ENCODE results near the gene CATSPER2. TPM values are rescaled to one million over a fixed set of nuclear protein-coding genes. Genes with fewer than 3 reads are reported as not detected.
"Not testable (repeated sequence)": the region's sequence is repeated elsewhere in the genome, so short reads cannot be mapped to it uniquely, and the experiment has no call there.

CATSPER2 gene
- total RNA-seq: 10 to 100 TPM in 1 of 4 donors, 1 to 10 TPM in 2, under 1 TPM in 1; 0.51 to 18.9 (median 3.3) TPM

DNA sequence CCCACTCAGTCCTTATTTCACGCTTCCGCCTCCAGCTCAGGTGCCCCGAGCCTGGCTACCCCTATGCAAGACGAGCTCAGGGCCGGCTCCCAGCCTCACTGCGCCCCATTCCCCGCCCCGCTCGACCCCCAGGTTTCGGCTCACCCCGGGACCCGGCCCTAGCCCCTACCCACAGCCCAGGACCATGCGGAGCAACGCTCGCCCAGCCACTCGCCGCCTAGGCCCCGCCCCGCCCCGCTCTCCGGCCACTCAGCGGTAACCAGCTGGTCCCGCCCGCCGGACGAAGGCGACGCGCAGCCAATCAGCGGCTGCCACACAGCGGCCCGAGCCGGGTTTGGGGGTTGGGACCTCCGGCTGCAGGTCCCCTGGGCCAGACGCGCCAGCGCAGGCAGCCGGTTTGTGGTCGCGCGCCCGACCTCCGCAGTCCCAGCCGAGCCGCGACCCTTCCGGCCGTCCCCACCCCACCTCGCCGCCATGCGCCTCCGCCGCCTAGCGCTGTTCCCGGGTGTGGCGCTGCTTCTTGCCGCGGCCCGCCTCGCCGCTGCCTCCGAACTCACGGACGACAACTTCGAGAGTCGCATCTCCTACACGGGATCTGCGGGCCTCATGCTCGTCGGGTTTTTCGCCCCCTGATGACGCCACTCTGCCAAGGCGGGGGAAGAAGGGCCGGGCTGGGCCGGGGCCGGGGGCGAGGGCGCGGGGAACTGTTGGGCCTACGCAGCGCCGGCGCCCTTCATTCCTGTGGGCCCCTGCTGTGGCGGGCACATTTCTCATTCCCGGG is at the start of gene CATSPER2:
TSS of gene CATSPER2 (minus strand) at position 196 of the 781 bp plus-strand sequence. CDS start 783 bp downstream, outside the sequence.
- Histone ChIP-seq H3K4me1 (no peaks in the 10 kb centered on the region), H3K27ac (no peak within 1 kb of the TSS), H3K27me3 (no peaks in the 10 kb centered on the region), H3K9me3 (no peaks in the 10 kb centered on the region), H3K4me3 (no peak within 1 kb of the TSS), H3K36me3 (no peaks in the 10 kb centered on the region)
- no peak for TF ChIP-seq POLR2A (IDR thresholded peaks at IDR 0.05)
- intact Hi-C loops (cut with DNase I; ENCODE audit: low total_unique reads): no loop called here
- DNase-seq: no peak

DNA sequence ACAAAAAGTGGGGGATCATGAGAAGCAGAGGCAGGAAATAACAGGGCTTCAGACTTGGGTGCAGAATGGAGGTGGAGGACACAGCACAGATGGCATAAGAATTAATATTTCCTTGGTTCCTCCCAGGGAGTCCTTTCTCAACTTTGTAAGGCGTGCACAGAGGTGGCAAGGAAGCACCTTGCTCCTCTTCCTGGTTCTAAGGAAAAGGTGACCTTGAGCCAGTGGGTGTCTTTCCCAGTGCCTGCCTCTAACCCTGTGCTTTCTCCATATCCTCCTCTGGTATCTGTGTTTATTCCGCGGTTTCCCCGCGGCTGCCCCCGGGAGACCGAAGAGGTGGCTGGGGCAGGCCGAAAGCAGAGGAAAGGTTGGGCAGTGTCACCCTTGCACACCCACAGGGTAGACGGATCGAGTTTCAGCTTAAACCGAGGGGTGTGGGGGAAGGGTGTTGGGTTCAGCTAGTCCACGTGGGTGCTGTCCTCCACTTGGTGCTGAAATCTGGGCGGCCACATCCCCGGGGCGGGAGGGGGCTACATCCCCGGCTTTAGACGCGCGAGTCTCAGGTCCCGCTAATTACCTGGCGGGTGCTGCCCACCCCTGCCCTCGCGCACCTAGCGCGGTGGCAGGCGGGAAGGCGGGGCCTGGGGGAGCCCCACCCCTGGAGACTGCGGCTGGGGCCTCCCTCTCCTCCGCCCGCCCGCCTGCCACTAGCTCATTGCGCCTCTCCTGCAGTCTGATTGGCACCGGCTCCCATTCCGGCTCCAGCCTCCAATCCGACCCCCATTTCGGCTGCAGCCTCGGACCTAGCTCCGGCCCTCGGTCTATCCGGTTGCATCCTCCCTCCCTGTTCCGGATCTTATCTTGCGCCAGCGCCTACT is 44.7 kb upstream of the CATSPER2 start, which contains the start of gene CKMT1A:
TSS of gene CKMT1A (plus strand) at position 712 of the 875 bp plus-strand sequence. CDS start 192 bp downstream, outside the sequence.
- H3K4me3 ChIP-seq; DNase-seq; H3K4me1 ChIP-seq; H3K36me3 ChIP-seq; H3K9me3 ChIP-seq; H3K27ac ChIP-seq; H3K27me3 ChIP-seq; intact Hi-C loops (cut with DNase I; ENCODE audit: low total_unique reads): not testable (repeated sequence)

GRCh38 chr15:43692679-43693078 is 44.0 kb upstream of the CATSPER2 start:
- H3K4me3 ChIP-seq; H3K27ac ChIP-seq; H3K9me3 ChIP-seq; DNase-seq; H3K36me3 ChIP-seq; H3K4me1 ChIP-seq; intact Hi-C loops (cut with DNase I; ENCODE audit: low total_unique reads); H3K27me3 ChIP-seq: not testable (repeated sequence)

DNA sequence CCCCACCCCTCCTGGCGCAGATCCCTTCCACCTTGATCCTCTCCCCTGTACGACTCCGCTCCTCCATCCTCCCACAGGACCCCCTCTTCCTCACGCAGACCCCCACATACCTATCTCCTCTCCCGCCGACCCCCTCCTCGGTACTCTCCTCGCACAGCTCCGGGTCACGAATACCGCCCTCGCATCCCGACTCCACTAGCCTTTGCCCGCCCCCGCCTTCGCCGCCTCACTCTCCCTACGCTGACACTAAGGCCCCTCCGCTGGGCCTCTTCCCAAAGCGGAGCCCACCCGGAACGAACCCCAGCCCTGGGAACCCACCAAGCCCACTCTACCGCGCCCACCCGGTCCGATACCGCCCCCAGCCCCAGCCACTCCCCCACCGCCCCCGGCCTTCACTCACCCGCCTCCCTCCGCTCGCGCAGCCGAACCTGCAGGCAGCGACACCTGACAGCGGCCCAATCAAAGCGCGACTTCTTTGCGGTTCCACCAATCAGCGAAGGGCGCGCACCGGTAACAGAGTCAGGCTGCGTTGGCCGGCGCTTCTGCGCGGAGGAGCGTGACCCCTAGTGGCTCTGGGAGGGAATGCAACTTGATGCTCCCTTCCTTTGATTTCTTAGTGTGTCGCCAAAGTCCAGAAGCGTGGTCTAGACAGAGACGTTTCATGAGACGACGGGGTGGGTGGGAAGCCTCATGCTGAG is 41.1 kb upstream of the CATSPER2 start:
- DNase-seq; H3K27ac ChIP-seq; H3K9me3 ChIP-seq; intact Hi-C loops (cut with DNase I; ENCODE audit: low total_unique reads); H3K4me3 ChIP-seq; H3K4me1 ChIP-seq; H3K36me3 ChIP-seq; H3K27me3 ChIP-seq: not testable (repeated sequence)

DNA sequence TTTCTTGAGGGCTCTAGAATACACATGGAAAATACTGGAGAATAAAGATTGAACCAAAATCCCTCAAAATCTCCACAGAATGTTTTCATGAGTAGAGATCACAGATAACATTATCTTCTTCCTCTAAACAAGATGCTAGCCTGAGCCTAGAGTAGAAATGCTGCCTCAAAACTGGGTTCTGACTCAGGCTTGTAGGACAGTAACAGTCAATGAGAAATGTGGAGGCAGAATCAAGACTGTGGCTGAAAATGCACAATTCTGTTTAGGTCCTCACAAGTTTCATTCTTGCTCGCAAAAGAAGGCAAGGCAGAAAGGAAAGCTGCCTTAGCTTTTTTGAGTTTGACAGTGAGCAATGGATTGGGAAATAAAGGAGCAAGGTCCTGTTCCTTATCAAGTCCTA is 25.5 kb upstream of the CATSPER2 start:
- DNase-seq; H3K27me3 ChIP-seq; intact Hi-C loops (cut with DNase I; ENCODE audit: low total_unique reads); H3K36me3 ChIP-seq; H3K4me3 ChIP-seq; H3K4me1 ChIP-seq; H3K9me3 ChIP-seq; H3K27ac ChIP-seq: not testable (repeated sequence)

DNA sequence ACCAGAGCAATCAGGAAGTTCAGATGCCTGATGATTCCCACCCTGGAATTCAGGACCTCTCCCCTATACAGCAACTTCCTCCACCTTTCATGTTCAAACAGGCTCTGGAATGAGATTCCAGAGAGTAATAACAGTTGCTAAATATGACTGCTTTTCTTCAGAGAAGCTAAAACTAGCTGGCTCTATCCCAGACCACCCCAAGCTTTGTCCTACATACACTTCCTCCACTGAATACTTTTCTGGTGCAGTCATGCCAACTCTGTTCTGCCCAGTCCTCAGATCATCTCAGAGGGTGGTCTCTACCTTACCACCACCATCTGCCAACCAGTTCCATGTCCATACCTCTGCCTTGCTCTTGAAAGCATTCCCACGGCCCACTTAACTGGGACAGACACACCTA is 17.5 kb upstream of the CATSPER2 start:
- intact Hi-C loops (cut with DNase I; ENCODE audit: low total_unique reads); DNase-seq; H3K36me3 ChIP-seq; H3K27me3 ChIP-seq; H3K27ac ChIP-seq; H3K4me1 ChIP-seq; H3K4me3 ChIP-seq; H3K9me3 ChIP-seq: not testable (repeated sequence)

DNA sequence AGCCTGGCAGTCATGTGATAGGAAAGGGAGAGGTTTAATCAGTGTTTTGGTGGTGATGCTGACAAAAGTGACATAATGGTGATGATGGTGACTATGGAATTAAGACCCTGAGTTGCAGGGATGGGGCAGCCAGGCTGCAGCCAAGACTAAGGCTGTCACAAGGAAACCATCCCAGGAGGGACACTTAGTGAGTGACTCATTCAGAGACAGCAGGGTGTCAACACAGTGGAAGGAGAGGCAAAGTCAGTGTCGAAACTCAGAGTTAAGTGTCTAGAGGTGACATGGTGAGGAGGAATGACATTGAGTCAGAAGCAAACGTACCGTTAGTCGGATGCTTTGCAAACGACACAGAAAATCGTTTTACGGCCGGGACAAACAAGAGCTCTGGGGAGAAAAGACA is 14.7 kb upstream of the CATSPER2 start:
- intact Hi-C loops (cut with DNase I; ENCODE audit: low total_unique reads); H3K36me3 ChIP-seq; H3K9me3 ChIP-seq; H3K27me3 ChIP-seq; DNase-seq; H3K27ac ChIP-seq; H3K4me1 ChIP-seq; H3K4me3 ChIP-seq: not testable (repeated sequence)

- H3K27me3 ChIP-seq; H3K4me1 ChIP-seq; DNase-seq; intact Hi-C loops (cut with DNase I; ENCODE audit: low total_unique reads); H3K27ac ChIP-seq; H3K36me3 ChIP-seq; H3K9me3 ChIP-seq; H3K4me3 ChIP-seq: not testable (repeated sequence)
Observed at GRCh38 chr15:43662293-43662692, 13.6 kb upstream of the CATSPER2 start.

DNA sequence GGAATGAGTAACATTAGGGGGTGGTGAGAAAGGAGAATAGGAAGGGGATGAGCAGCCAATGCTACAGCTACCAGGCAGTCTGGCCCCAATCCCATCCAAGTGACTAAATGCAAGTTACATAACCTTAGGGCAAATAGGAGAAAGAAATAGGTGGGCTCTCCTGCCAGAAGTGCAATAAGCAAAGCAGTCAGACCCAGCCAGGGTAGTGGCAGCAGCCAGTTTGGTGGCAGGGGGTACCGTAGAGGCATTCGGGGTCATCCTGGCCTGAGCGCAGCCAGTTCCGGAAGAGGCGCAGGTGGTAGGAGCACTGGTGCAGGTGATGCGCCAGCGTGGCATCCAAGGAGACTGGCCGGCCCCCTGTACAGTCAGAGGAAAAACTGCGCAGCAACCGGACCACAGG is 11.1 kb upstream of the CATSPER2 start:
- H3K36me3 ChIP-seq; intact Hi-C loops (cut with DNase I; ENCODE audit: low total_unique reads); H3K27me3 ChIP-seq; H3K9me3 ChIP-seq; H3K4me1 ChIP-seq; H3K4me3 ChIP-seq; H3K27ac ChIP-seq; DNase-seq: not testable (repeated sequence)

DNA sequence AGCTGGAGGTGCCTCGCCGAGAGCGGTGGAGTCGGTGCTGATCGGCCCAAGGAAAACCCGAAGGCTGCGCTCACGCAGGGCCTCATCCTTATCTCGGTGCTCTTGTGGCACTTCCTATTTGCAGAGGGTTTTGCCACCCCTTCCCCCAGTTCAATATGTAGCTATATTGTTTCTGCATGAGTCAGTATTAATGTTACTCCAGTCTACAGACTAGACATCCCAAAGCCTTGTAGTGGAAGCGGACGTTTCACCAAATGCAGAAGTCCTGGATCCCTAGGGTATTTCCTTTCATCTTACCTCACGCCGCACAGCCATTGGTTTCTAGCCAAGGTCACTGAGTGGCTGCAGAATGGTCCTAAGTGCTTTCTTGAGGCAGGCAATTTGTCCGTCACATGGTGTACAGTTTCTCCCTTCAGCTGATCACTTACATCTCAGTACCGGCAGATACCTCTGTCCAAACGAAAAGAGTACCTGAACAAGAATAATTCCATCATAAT is 834 bp upstream of the CATSPER2 start:
- DNase-seq; intact Hi-C loops (cut with DNase I; ENCODE audit: low total_unique reads): not testable (repeated sequence)

DNA sequence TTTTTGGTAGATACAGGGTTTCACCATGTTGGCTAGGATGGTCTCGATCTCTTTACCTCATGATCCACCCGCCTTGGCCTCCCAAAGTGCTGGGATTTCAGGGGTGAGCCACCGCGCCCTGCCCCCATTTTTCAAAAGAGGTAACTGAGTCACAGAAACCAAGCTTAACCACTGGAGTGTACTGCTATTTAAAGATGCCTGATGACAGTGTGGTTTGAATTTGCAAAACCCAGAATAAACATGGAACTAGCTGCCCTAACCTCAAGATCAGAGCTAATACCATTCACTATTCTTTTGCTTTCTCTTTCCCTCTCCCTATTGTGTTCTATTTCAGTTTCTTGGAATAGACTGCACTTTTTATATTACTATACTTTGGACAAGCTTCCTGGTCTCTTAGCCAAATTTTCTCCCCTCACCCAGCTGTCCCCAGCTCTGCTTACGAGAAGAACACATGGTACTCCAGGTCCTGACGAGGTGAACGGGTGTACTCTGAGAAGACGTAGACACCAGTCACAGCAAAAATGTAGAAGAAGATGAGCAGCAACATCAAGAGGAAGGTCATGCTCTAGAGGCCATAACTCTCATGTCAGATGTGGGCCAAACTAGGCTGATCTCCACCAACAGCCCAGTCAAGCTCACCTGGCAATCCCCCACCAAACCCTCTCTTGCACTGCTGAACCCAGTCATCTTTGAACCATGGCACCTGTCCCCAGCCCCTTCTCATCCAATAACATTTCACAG is 10.0 kb downstream of the CATSPER2 start:
- H3K27ac ChIP-seq; H3K4me3 ChIP-seq; intact Hi-C loops (cut with DNase I; ENCODE audit: low total_unique reads): not testable (repeated sequence)

More for the DNA sequence above, 834 bp upstream of the CATSPER2 start:
- H3K27me3 ChIP-seq, H3K27ac ChIP-seq, H3K4me3 ChIP-seq, H3K9me3 ChIP-seq, H3K4me1 ChIP-seq, H3K36me3 ChIP-seq: not testable (repeated sequence)

DNA sequence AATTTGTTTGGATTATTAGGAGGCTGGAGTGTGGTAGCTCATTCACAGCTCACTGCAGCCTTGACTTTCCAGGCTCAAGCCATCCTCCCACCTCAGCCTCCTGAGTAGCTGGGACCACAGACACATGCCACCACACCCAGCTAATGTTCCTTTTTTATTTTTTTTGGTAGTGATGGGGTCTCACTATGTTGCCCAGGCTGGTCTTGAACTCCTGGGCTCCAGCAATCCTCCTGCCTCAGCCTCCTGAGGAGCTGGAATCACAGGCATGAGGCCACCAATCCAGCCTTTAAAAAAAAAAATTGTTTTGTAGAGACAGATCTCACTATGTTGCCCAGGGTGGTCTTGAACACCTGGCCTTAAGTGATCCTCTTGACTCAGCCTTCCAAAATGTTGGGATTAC is 21.7 kb downstream of the CATSPER2 start:
- intact Hi-C loops (cut with DNase I; ENCODE audit: low total_unique reads); H3K36me3 ChIP-seq; H3K4me1 ChIP-seq; DNase-seq; H3K27me3 ChIP-seq; H3K27ac ChIP-seq; H3K4me3 ChIP-seq; H3K9me3 ChIP-seq: not testable (repeated sequence)

More for the DNA sequence above, 10.0 kb downstream of the CATSPER2 start:
- H3K36me3 ChIP-seq, H3K9me3 ChIP-seq, H3K27me3 ChIP-seq, H3K4me1 ChIP-seq, DNase-seq: not testable (repeated sequence)

Data from uterus (tissue), 4 donors.